GM23338 (cell line): ENCODE results near the gene CCDC70.

Source experiments
- CTCF ChIP-seq, 2 experiments: fragments of 200-600 bp in 1 of 2; sonication (generic) in 1 of 2; conservative IDR thresholded peaks; 2 replicates each; pipeline versions ENCODE4 v1.5.1 to v1.6.1; 2016 to 2017; ENCODE audit warnings: antibody characterized with exemption in 2 of 2, low read depth in 2 of 2, mild to moderate bottlenecking in 2 of 2, moderate library complexity in 1 of 2
- JUNB ChIP-seq: IDR thresholded peaks from one replicate; pipeline ENCODE4 v1.6.1; 2016; ENCODE audit warnings: antibody characterized with exemption; ENCODE audit not compliant: unreplicated experiment
- REST ChIP-seq: IDR thresholded peaks from one replicate; pipeline ENCODE4 v1.6.1; 2018; ENCODE audit warnings: antibody characterized with exemption; ENCODE audit not compliant: unreplicated experiment

DNA sequence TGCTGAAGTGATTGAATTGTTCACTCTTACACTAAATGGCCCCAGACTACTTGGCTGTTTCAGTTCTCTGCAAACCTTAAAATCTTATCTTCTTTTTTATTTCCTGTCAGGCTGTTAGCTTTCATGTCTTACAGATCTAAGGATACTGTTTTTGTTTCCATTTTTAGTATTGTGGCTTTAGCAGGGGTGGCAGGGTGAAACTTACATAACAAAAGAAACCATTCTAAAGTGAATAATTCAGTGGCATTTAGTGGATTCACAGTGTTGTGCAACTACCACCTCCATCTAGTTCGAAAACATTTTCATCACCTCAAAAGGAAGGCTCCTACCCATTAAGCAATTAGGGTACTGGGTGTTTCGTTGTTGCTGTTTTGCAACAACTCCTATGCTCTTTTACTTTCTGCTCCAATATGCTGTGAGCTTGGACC, 36.6 kb upstream of the CCDC70 start:
- TF ChIP-seq REST (no peak), CTCF (conservative IDR thresholded peaks at IDR 0.05; ENCODE audit: low read depth in 2 of 2) (no peak), JUNB (no peak)
